Smooth muscle cell (in vitro differentiated cells): ENCODE data around the gene MAPRE2. TPM values are rescaled to one million over a fixed set of nuclear protein-coding genes. Genes with fewer than 3 reads are reported as not detected.

Source experiments
- DNase-seq: peaks from one replicate; lab custom pipeline; 2025; ENCODE audit not compliant: unreplicated experiment; lab: John Stamatoyannopoulos, UW
- H2AFZ ChIP-seq: fragments of 200-600 bp; sonication (generic); 2 replicates; pipeline ENCODE4 v1.6.0; 2016; ENCODE audit warnings: antibody characterized with exemption, low read depth, mild to moderate bottlenecking
- H3F3A ChIP-seq: fragments of 200-600 bp; sonication (generic); 2 replicates; pipeline ENCODE4 v1.6.0; 2017; ENCODE audit warnings: antibody characterized with exemption, low read depth
- H3K27ac ChIP-seq: fragments of 200-600 bp; sonication (generic); 2 replicates; pipeline ENCODE4 v1.5.1; 2016; ENCODE audit warnings: low read depth, mild to moderate bottlenecking
- H3K27me3 ChIP-seq: fragments of 200-600 bp; sonication (generic); 2 replicates; pipeline ENCODE4 v1.6.1; 2016; ENCODE audit warnings: low read depth, mild to moderate bottlenecking
- H3K36me3 ChIP-seq: fragments of 200-600 bp; sonication (generic); 2 replicates; pipeline ENCODE4 v1.5.1; 2016; ENCODE audit warnings: low read depth
- H3K4me1 ChIP-seq: fragments of 200-600 bp; sonication (generic); 2 replicates; pipeline ENCODE4 v1.5.1; 2016; ENCODE audit warnings: low read depth
- H3K4me2 ChIP-seq: fragments of 200-600 bp; sonication (generic); 2 replicates; pipeline ENCODE4 v1.6.0; 2016; ENCODE audit warnings: mild to moderate bottlenecking
- H3K4me3 ChIP-seq: fragments of 200-600 bp; sonication (generic); 2 replicates; pipeline ENCODE4 v1.5.1; 2016; ENCODE audit warnings: mild to moderate bottlenecking
- H3K79me2 ChIP-seq: fragments of 200-600 bp; sonication (generic); 2 replicates; pipeline ENCODE4 v1.6.0; 2016; ENCODE audit warnings: low read depth, mild to moderate bottlenecking
- H3K9ac ChIP-seq: fragments of 200-600 bp; sonication (generic); 2 replicates; pipeline ENCODE4 v1.6.0; 2016; ENCODE audit warnings: low read depth
- H3K9me3 ChIP-seq: fragments of 200-600 bp; sonication (generic); replicated peaks from 2 replicates; pipeline ENCODE4 v1.5.1; 2016; ENCODE audit warnings: low read depth
- H4K20me1 ChIP-seq: fragments of 200-600 bp; sonication (generic); 2 replicates; pipeline ENCODE4 v1.6.0; 2016; ENCODE audit warnings: low read depth
- CTCF ChIP-seq: fragments of 200-600 bp; sonication (generic); IDR thresholded peaks from 2 replicates; pipeline ENCODE4 v1.5.1; 2017; ENCODE audit warnings: borderline replicate concordance, mild to moderate bottlenecking, antibody characterized with exemption; ENCODE audit not compliant: insufficient read depth, poor library complexity, severe bottlenecking
- WGBS: methylation state at CpG from one replicate; pipeline ENCODE4 v1.1.7; 2016; ENCODE audit warnings: low lambda C conversion rate; 5-methylcytosine and 5-hydroxymethylcytosine counted together
- polyA plus RNA-seq: library from polyadenylated mRNA; unstranded; fragments of >200 nt; fragmentation: Nextera tagmentation; extraction: Ambion mirVana; gene quantifications from 2 replicates; pipeline ENCODE4 v1.2.1, GENCODE V29; 2016
- total RNA-seq: library from RNA; depleted of rRNA; stranded (reverse); fragments of >200 nt; gene quantifications from 2 replicates; pipeline ENCODE4 v1.2.3, GENCODE V29; 2014

MAPRE2 gene
- total and polyA plus RNA-seq, 2 experiments from 2014 or later: 11.2 to 21.8 TPM

- Histone ChIP-seq H3K79me2 (no peaks in the 10 kb centered on the region), H3K36me3 (no peaks in the 10 kb centered on the region), H2AFZ (no peak overlapping the region), H3K4me1 (no peaks in the 10 kb centered on the region), H3K4me2 (no peak overlapping the region), H3F3A (no peaks in the 10 kb centered on the region), H4K20me1 (no peaks in the 10 kb centered on the region), H3K27ac (no peak overlapping the region), H3K9ac (no peak overlapping the region), H3K9me3 (no peaks in the 10 kb centered on the region), H3K27me3 (no peaks in the 10 kb centered on the region), H3K4me3 (no peak overlapping the region)
- TF ChIP-seq CTCF: no peak
- WGBS: 76% methylated on average over 6 of the region's 6 CpGs
- no peak for DNase-seq
Observed at GRCh38 chr18:35138773-35139172, 97.6 kb downstream of the MAPRE2 start.

- no peak overlapping the region for H3K4me3 ChIP-seq
- H3F3A ChIP-seq: no peaks in the 10 kb centered on the region
- no peak for DNase-seq
- no peaks in the 10 kb centered on the region for H3K9me3 ChIP-seq
- no peak overlapping the region for H2AFZ ChIP-seq
- H4K20me1 ChIP-seq: no peaks in the 10 kb centered on the region
- no peaks in the 10 kb centered on the region for H3K79me2 ChIP-seq
- H3K4me1 ChIP-seq: no peaks in the 10 kb centered on the region
- 86% methylated on average over 3 of the region's 3 CpGs for WGBS
- no peak overlapping the region for H3K9ac ChIP-seq
- H3K27me3 ChIP-seq: no peaks in the 10 kb centered on the region
- no peak overlapping the region for H3K4me2 ChIP-seq
- H3K27ac ChIP-seq: no peak overlapping the region
- H3K36me3 ChIP-seq: no peaks in the 10 kb centered on the region
- TF ChIP-seq CTCF: no peak
Observed at GRCh38 chr18:35139517-35139916, 98.3 kb downstream of the MAPRE2 start.

GRCh38 chr18:35141077-35141476, 99.9 kb downstream of the MAPRE2 start:
- no peak for TF ChIP-seq CTCF
- Histone ChIP-seq H3K9me3 (no peaks in the 10 kb centered on the region), H3K4me1 (no peaks in the 10 kb centered on the region), H3F3A (no peaks in the 10 kb centered on the region), H3K36me3 (no peaks in the 10 kb centered on the region), H3K4me3 (no peak overlapping the region), H4K20me1 (no peaks in the 10 kb centered on the region), H3K9ac (no peak overlapping the region), H3K27ac (no peak overlapping the region), H3K27me3 (no peaks in the 10 kb centered on the region), H3K4me2 (no peak overlapping the region), H3K79me2 (no peaks in the 10 kb centered on the region), H2AFZ (no peak overlapping the region)
- WGBS: 96% methylated on average over 4 of the region's 4 CpGs
- no peak for DNase-seq

- no peak for TF ChIP-seq CTCF
- no peak overlapping the region for H2AFZ ChIP-seq
- DNase-seq: no peak
- H3K79me2 ChIP-seq: no peaks in the 10 kb centered on the region
- H3K4me2 ChIP-seq: no peak overlapping the region
- H3F3A ChIP-seq: no peaks in the 10 kb centered on the region
- H4K20me1 ChIP-seq: no peaks in the 10 kb centered on the region
- 96% methylated on average over 6 of the region's 6 CpGs for WGBS
- H3K9me3 ChIP-seq: no peaks in the 10 kb centered on the region
- no peak overlapping the region for H3K4me3 ChIP-seq
- no peaks in the 10 kb centered on the region for H3K4me1 ChIP-seq
- H3K27me3 ChIP-seq: no peaks in the 10 kb centered on the region
- no peak overlapping the region for H3K27ac ChIP-seq
- no peak overlapping the region for H3K9ac ChIP-seq
- H3K36me3 ChIP-seq: no peaks in the 10 kb centered on the region
Observed at GRCh38 chr18:35141567-35142274, 100.5 kb downstream of the MAPRE2 start.
